ENCODE data around the gene GJA10.
"Not testable (repeated sequence)": the region's sequence is repeated elsewhere in the genome, so short reads cannot be mapped to it uniquely, and the experiment has no call there.

The GJA10 gene

GRCh38 chr6:89894169-89894568, at the start of gene GJA10:
GJA10 (plus strand) TSS chr6:89894469; CDS start chr6:89894469, 0 bp downstream.
- no peak for DNase-seq (ENCODE audit: low spot score)

- not testable (repeated sequence) for DNase-seq (ENCODE audit: low spot score)
These were observed 46.8 kb upstream of the GJA10 start for GRCh38 chr6:89847513-89847912.

GRCh38 chr6:89853068-89853467, 41.2 kb upstream of the GJA10 start:
- DNase-seq (ENCODE audit: low spot score) = no peak

- no peak for DNase-seq (ENCODE audit: low spot score)
These were observed 36.2 kb upstream of the GJA10 start for GRCh38 chr6:89858041-89858440.

- no peak for DNase-seq (ENCODE audit: low spot score)
These were observed 34.5 kb upstream of the GJA10 start for GRCh38 chr6:89859744-89860143.

DNA sequence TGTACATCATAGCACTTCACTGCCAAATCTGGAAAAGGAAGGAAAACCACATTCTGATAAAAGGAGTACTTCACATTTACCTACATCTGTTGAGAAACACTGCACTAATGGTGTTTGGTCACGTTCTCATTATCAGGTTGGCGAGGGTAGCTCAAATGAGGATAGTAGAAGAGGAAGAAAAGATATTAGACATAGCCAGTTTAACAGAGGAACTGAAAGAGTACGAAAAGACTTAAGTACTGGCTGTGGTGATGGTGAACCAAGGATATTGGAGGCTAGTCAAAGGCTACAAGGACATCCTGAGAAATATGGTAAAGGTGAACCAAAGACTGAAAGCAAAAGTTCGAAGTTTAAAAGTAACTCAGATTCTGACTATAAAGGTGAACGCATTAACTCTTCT, 32.0 kb upstream of the GJA10 start:
- DNase-seq (ENCODE audit: low spot score) = no peak

GRCh38 chr6:89862698-89863097, 31.6 kb upstream of the GJA10 start:
- no peak for DNase-seq (ENCODE audit: low spot score)

DNA sequence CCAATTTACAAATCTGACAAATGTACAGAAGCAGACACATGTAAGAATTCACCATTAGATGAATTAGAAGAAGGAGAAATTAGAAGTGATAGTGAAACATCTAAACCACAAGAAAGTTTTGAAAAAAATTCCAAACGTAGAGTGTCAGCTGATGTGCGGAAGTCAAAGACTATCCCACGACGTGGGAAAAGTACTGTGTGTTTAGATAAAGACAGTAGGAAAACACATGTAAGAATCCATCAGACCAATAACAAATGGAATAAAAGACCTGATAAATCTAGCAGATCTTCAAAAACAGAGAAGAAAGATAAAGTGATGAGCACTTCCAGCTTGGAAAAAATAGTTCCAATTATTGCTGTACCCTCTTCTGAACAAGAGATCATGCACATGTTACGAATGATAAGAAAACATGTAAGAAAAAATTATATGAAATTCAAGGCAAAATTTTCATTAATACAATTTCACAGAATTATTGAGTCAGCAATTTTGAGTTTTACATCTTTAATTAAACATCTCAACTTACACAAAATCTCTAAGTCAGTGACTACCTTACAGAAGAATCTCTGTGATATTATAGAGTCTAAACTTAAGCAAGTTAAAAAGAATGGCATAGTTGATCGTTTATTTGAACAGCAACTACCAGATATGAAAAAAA, 28.1 kb upstream of the GJA10 start:
- no peak for DNase-seq (ENCODE audit: low spot score)

GRCh38 chr6:89873721-89874120, 20.5 kb upstream of the GJA10 start:
- no peak for DNase-seq (ENCODE audit: low spot score)

GRCh38 chr6:89874438-89874837, 19.8 kb upstream of the GJA10 start:
- no peak for DNase-seq (ENCODE audit: low spot score)

GRCh38 chr6:89886378-89887120, 7.7 kb upstream of the GJA10 start:
- no peak for DNase-seq (ENCODE audit: low spot score)

- no peak for DNase-seq (ENCODE audit: low spot score)
These were observed 6.7 kb upstream of the GJA10 start for GRCh38 chr6:89887452-89888137.

- no peak for DNase-seq (ENCODE audit: low spot score)
These were observed 6.1 kb upstream of the GJA10 start for GRCh38 chr6:89888138-89888514.

GRCh38 chr6:89888871-89889270, 5.4 kb upstream of the GJA10 start:
- DNase-seq (ENCODE audit: low spot score) = no peak

GRCh38 chr6:89890845-89891528, 3.3 kb upstream of the GJA10 start:
- DNase-seq (ENCODE audit: low spot score) = not testable (repeated sequence)

DNA sequence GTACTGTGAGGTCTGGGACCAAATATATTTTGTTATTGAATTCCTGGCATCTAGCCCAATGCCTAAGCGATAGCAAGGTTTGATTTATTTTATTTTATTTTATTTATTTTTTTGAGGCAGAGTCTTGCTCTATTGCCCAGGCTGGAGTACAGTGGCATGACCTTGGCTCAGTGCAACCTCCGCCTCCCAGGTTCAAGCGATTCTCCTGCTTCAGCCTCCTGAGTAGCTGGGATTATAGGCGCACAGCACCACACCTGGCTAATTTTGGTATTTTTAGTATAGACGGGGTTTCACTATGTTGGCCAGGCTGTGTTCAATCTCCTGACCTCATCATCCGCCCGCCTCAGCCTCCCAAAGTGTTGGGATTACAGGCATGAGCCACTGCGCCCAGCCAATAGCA, 1.7 kb upstream of the GJA10 start:
- DNase-seq (ENCODE audit: low spot score) = not testable (repeated sequence)

- peak; percentile 26 for DNase-seq (ENCODE audit: low spot score)
These were observed 1.1 kb downstream of the GJA10 start for GRCh38 chr6:89895276-89895874.

DNA sequence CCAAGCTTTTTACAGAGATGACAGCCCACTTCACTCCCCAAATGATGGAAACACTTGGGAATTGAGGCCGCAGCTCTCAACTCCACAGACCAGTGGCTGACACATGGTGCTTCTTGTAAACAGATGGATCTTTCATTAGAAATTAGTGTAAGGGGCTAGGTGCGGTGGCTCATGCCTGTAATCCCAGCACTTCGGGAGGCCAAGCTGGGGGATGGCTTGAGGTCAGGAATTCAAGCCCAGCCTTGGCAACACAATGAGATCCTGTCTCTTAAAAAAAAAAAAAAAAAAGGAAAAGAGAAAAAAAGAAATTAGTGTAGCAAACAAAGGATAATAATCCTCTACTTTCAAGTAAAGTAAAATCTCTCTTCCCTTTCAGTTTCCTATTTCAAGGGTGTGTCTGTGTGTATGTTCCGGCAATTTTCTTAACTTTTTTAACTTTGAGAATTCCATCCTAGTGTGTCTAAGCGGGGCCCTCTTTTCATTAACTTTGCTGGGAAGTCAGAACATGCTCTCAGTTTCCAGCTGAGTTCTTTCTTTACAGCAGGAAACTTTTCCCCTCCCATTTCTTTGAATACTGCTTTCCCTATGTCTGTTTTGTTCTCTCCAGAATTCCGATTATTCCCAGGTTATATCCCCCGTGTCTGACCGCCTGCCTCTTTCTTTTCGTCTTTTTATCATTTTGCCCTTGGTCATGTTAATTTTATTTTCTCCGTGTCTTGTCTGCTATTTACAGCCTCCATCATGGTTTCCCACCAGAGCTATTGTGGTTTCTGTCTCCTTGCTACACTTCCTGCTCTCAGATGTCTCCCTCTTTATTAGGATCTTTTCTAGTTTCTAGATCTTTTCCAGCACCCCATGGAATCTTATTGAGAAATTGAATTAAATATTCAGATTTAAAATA, 16.0 kb downstream of the GJA10 start:
- DNase-seq (ENCODE audit: low spot score) = not testable (repeated sequence)

GRCh38 chr6:89910902-89911240, 16.6 kb downstream of the GJA10 start:
- DNase-seq (ENCODE audit: low spot score) = no peak

DNA sequence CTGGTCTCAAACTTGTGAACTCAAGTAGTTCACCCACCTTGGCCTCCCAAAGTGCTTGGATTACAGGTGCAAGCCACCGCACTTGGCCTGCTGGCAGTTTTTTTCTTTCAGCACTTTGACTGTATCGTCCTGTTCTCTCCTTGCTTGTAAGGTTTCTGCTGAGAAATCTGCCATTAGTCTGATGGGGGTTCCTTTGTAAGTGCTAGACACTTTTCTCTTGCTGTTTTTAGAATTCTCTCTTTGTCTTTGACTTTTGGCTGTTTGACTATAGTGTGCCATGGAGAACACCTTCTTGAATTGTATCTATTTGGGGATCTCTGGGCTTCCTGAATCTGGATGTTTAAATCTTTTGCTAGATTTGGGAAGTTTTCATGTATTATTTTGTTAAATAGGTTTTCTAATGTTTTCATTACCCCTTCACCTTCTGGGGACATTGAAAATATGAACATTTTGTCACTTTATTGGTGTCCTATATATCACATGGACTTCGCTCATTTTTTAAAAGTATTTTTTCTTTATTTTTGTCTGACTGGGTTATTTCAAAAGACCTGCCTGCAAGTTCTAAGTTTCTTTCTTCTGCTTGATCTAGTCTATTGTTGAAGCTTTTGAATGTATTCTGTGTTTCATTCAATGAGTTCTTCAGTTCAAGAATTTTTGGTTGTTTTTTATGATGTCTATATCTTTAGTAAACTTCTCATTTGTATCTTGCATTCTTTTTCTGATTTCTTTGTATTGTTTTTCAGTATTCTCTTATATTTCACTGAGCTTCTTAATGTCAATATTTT, 22.1 kb downstream of the GJA10 start:
- DNase-seq (ENCODE audit: low spot score) = no peak
